ENCODE measurements around the gene ALS2.

DNA sequence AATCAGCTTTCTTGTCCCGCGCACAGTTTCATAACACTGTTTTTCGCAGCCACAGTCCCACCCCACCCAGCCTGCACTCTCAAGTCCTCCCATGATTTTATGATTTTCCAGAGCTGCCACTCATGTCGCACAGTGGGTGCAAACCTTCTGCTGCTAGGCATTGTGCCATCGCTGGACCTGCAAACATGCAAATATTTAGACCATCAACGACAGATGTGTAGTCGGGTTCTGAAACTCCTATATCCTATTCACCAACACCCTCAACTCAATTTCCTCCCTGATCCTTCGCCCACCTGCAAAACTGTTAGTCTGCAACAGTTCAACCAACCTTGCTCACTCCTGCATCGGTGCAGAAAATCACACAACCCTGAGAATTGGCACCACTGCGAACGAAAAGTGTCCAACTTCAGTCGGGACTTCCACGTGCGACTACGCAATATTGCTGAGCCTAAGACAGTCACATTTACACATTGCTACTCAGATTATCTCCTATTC, 871 bp upstream of the ALS2 start:
- TF ChIP-seq, protein P1, sequence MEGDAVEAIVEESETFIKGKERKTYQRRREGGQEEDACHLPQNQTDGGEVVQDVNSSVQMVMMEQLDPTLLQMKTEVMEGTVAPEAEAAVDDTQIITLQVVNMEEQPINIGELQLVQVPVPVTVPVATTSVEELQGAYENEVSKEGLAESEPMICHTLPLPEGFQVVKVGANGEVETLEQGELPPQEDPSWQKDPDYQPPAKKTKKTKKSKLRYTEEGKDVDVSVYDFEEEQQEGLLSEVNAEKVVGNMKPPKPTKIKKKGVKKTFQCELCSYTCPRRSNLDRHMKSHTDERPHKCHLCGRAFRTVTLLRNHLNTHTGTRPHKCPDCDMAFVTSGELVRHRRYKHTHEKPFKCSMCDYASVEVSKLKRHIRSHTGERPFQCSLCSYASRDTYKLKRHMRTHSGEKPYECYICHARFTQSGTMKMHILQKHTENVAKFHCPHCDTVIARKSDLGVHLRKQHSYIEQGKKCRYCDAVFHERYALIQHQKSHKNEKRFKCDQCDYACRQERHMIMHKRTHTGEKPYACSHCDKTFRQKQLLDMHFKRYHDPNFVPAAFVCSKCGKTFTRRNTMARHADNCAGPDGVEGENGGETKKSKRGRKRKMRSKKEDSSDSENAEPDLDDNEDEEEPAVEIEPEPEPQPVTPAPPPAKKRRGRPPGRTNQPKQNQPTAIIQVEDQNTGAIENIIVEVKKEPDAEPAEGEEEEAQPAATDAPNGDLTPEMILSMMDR (IDR thresholded peaks at IDR 0.05), result no peak
- TF ChIP-seq EP300 (IDR thresholded peaks at IDR 0.05), result no peak

Data from stomach (tissue), 4 donors.